HCT116 (cell line): ENCODE results near the gene CLN6. TPM values are rescaled to one million over a fixed set of nuclear protein-coding genes. Genes with fewer than 3 reads are reported as not detected.

Source experiments
- ATAC-seq: fragments of 200-7000 bp; cut with Tn5 transposase; 2 replicates; pipeline ENCODE4 v1.9.1; 2020; ENCODE audit warnings: mild to moderate bottlenecking, moderate library complexity
- BruUV-seq: library from RNA; stranded (reverse); fragments of 400-500 nt; replicated peaks from 2 replicates; lab custom pipeline; 2021; lab: Mats Ljungman, UMichigan
- CTCF ChIA-PET: fragments of 300-600 bp; sonication (Branson Sonifier 250); formaldehyde crosslinking; loops from one replicate; lab custom pipeline; 2021; ENCODE audit warnings: antibody characterized with exemption; lab: Charles Lee
- POLR2A ChIA-PET: fragments of 300-600, 350-600 bp; sonication (Branson Sonifier 250); formaldehyde crosslinking; loops from one replicate; lab custom pipeline; 2021; ENCODE audit warnings: antibody characterized with exemption; lab: Charles Lee
- RAD21 ChIA-PET, 2 experiments: fragments of 300-600 bp; sonication (Branson Sonifier 250); formaldehyde crosslinking; loops; one replicate each; lab custom pipeline; 2023; ENCODE audit warnings: low total read pairs in 2 of 2; ENCODE audit not compliant: uncharacterized antibody in 2 of 2, unreplicated experiment in 2 of 2, low non-redundant PET in 1 of 2; lab: Charles Lee
- DNase-seq: peaks from one replicate; pipeline ENCODE4 v3.0.0-alpha.2; 2010; ENCODE audit warnings: low read depth, low spot score
- H2AFZ ChIP-seq: fragments of 200-600 bp; shearing (Covaris generic), sonication (generic); 2 replicates; pipeline ENCODE4 v1.6.1; 2017; ENCODE audit warnings: low read depth, mixed run types, mixed read lengths, antibody characterized with exemption, low read length; ENCODE audit not compliant: poor library complexity, severe bottlenecking
- H3K27ac ChIP-seq: 2 replicates; pipeline ENCODE4 v1.5.1; 2012; ENCODE audit warnings: low read depth, low read length
- H3K27me3 ChIP-seq: fragments of 200-600 bp; sonication (generic); 2 replicates; pipeline ENCODE4 v1.6.1; 2016; ENCODE audit warnings: mixed run types, low read length, mixed read lengths; ENCODE audit not compliant: insufficient read depth
- H3K36me3 ChIP-seq, 2 experiments: fragments of 200-500 bp in 1 of 2; fragments of 200-600 bp in 1 of 2; sonication (Bioruptor generic) in 1 of 2; sonication (generic) in 1 of 2; 2 replicates each; pipeline versions ENCODE4 v1.5.1 to v1.6.1; 2014 to 2016; ENCODE audit warnings: low read length in 2 of 2, inconsistent platforms in 1 of 2, mixed read lengths in 1 of 2, mixed run types in 1 of 2; ENCODE audit not compliant: insufficient read depth in 2 of 2, control insufficient read depth in 1 of 2
- H3K4me1 ChIP-seq, 2 experiments: fragments of 200-600 bp in 1 of 2; sonication (generic) in 1 of 2; 2 replicates each; pipeline versions ENCODE4 v1.5.1 to v1.6.1; 2012 to 2017; ENCODE audit warnings: low read length in 2 of 2, inconsistent platforms in 1 of 2, mild to moderate bottlenecking in 1 of 2, mixed read lengths in 1 of 2, mixed run types in 1 of 2, moderate library complexity in 1 of 2; ENCODE audit not compliant: insufficient read depth in 2 of 2, control insufficient read depth in 1 of 2
- H3K4me2 ChIP-seq: fragments of 200-600 bp; sonication (generic); 2 replicates; pipeline ENCODE4 v1.6.1; 2017; ENCODE audit warnings: mixed run types, low read length, mixed read lengths
- H3K4me3 ChIP-seq, 2 experiments: fragments of 200-600 bp in 1 of 2; sonication (generic) in 1 of 2; replicated peaks in 1 of 2; 2 replicates each; pipeline ENCODE4 v1.5.1; 2011 to 2016; ENCODE audit warnings: low read length in 2 of 2, control low read depth in 1 of 2, low read depth in 1 of 2, mild to moderate bottlenecking in 1 of 2, mixed read lengths in 1 of 2, mixed run types in 1 of 2
- H3K79me2 ChIP-seq: fragments of 200-600 bp; sonication (generic); 2 replicates; pipeline ENCODE4 v1.6.1; 2017; ENCODE audit warnings: mild to moderate bottlenecking, mixed run types, low read length, moderate library complexity, mixed read lengths; ENCODE audit not compliant: insufficient read depth
- H3K9ac ChIP-seq: fragments of 200-600 bp; sonication (generic); 2 replicates; pipeline ENCODE4 v1.6.1; 2016; ENCODE audit warnings: low read length, mixed read lengths
- H3K9me2 ChIP-seq: fragments of 200-600 bp; sonication (generic), shearing (Covaris generic); 2 replicates; pipeline ENCODE4 v1.6.1; 2017; ENCODE audit warnings: mixed run types, mild to moderate bottlenecking, moderate library complexity; ENCODE audit not compliant: insufficient read depth
- H3K9me3 ChIP-seq, 2 experiments: fragments of 200-500 bp in 1 of 2; fragments of 200-600 bp in 1 of 2; sonication (Bioruptor generic) in 1 of 2; sonication (generic) in 1 of 2; 2 replicates each; pipeline ENCODE4 v1.6.1; 2014 to 2017; ENCODE audit warnings: low read length in 2 of 2, mixed read lengths in 2 of 2, inconsistent platforms in 1 of 2, low read depth in 1 of 2, mild to moderate bottlenecking in 1 of 2, mixed run types in 1 of 2, moderate library complexity in 1 of 2; ENCODE audit not compliant: control insufficient read depth in 1 of 2, insufficient read depth in 1 of 2
- H4K20me1 ChIP-seq: fragments of 200-600 bp; sonication (generic), shearing (Covaris generic); 2 replicates; pipeline ENCODE4 v1.6.1; 2017; ENCODE audit warnings: mixed run types, mild to moderate bottlenecking, moderate library complexity; ENCODE audit not compliant: insufficient read depth
- CBX3 ChIP-seq: IDR thresholded peaks from 2 replicates; pipeline ENCODE4 v1.6.1; 2012; ENCODE audit warnings: low read depth
- CEBPB ChIP-seq: IDR thresholded peaks from 2 replicates; pipeline ENCODE4 v1.6.1; 2012; ENCODE audit warnings: low read depth
- ELF1 ChIP-seq: IDR thresholded peaks from 2 replicates; pipeline ENCODE4 v1.6.1; 2012; ENCODE audit warnings: low read depth, borderline replicate concordance
- EZH2 ChIP-seq: fragments of 200-600 bp; sonication (generic); IDR thresholded peaks from 2 replicates; pipeline ENCODE4 v1.6.1; 2017; ENCODE audit warnings: antibody characterized with exemption, mixed run types
- EZH2phosphoT487 ChIP-seq: fragments of 200-600 bp; IDR thresholded peaks from 2 replicates; pipeline ENCODE4 v1.6.1; 2018; ENCODE audit warnings: antibody characterized with exemption, borderline replicate concordance
- JUND ChIP-seq: IDR thresholded peaks from 2 replicates; pipeline ENCODE4 v1.6.1; 2012
- MAX ChIP-seq: IDR thresholded peaks from 2 replicates; pipeline ENCODE4 v1.6.1; 2012
- POLR2A ChIP-seq: IDR thresholded peaks from 2 replicates; pipeline ENCODE4 v1.7.0; 2011; ENCODE audit warnings: borderline replicate concordance; ENCODE audit not compliant: insufficient read depth, insufficient read length; ENCODE audit errors: extremely low read depth
- POLR2AphosphoS5 ChIP-seq: IDR thresholded peaks from 2 replicates; pipeline ENCODE4 v1.6.1; 2011; ENCODE audit warnings: mild to moderate bottlenecking, low read depth, low read length, moderate library complexity
- SIN3A ChIP-seq: IDR thresholded peaks from 2 replicates; pipeline ENCODE4 v1.6.1; 2012; ENCODE audit warnings: low read depth
- SP1 ChIP-seq: IDR thresholded peaks from 2 replicates; pipeline ENCODE4 v1.6.1; 2012; ENCODE audit warnings: low read depth
- SRF ChIP-seq: IDR thresholded peaks from 2 replicates; pipeline ENCODE4 v1.6.1; 2012; ENCODE audit warnings: low read depth
- TCF7L2 ChIP-seq: IDR thresholded peaks from 2 replicates; pipeline ENCODE4 v1.7.0; 2011; ENCODE audit warnings: borderline replicate concordance, inconsistent platforms; ENCODE audit not compliant: insufficient read depth, insufficient read length; ENCODE audit errors: extremely low read depth
- ZFX ChIP-seq: fragments of 450-650 bp; IDR thresholded peaks from 2 replicates; pipeline ENCODE4 v1.6.1; 2017
- ZNF274 ChIP-seq: fragments of 200-500 bp; sonication (Bioruptor generic); IDR thresholded peaks from 2 replicates; pipeline ENCODE4 v1.6.1; 2014; ENCODE audit warnings: mild to moderate bottlenecking, low read depth, low read length, inconsistent platforms
- intact Hi-C: fragments of 100-400 bp; cut with micrococcal nuclease; formaldehyde crosslinking; loops from 2 replicates; pipeline ENCODE4 v1.10.0; 2022
- total RNA-seq: library from RNA; stranded (reverse); gene quantifications from one replicate; pipeline ENCODE4 v1.2.1, GENCODE V29; 2021; ENCODE audit not compliant: unreplicated experiment
- TF ChIP-seq, protein P1 (sequence below), 3 experiments: fragments of 200-600 bp in 1 of 3; sonication (generic) in 1 of 3; IDR thresholded peaks in 2 of 3; conservative IDR thresholded peaks in 1 of 3; 2 replicates each; pipeline ENCODE4 v1.5.1; 2012 to 2017; ENCODE audit warnings: low read depth in 2 of 3, low read length in 2 of 3, antibody characterized with exemption in 1 of 3, borderline replicate concordance in 1 of 3, control low read depth in 1 of 3, mild to moderate bottlenecking in 1 of 3, mixed read lengths in 1 of 3, mixed run types in 1 of 3, moderate library complexity in 1 of 3; ENCODE audit not compliant: insufficient read depth in 1 of 3
- TF ChIP-seq, protein P2 (sequence below): IDR thresholded peaks from 2 replicates; pipeline ENCODE4 v1.6.1; 2012; ENCODE audit warnings: low read depth

Gene CLN6
- total RNA-seq, 1 experiment from 2014 or later: 44.1 TPM

- Histone ChIP-seq H3K4me2 (no peak overlapping the region), H3K27ac (no peak overlapping the region), H3K9ac (no peak overlapping the region), H2AFZ (no peak overlapping the region), H3K9me2 (no peaks in the 10 kb centered on the region), H3K36me3 (peaks cover 20 to 25% of the 10 kb centered on the region in 2 experiments; a peak in 3 of 4 replicates), H3K9me3 (no peaks in the 10 kb centered on the region), H4K20me1 (0 out of 2 replicates have a peak, but pooled peaks cover 2% of the 10 kb centered on the region), H3K4me1 (no peaks in the 10 kb centered on the region), H3K4me3 (no peak overlapping the region), H3K27me3 (no peaks in the 10 kb centered on the region), H3K79me2 (no peaks in the 10 kb centered on the region)
- intact Hi-C loops: no loop called here
- DNase-seq (no peak), ATAC-seq (no peak)
- CTCF ChIA-PET: no interaction called here
- no peak for TF ChIP-seq CBX3
- no peak for TF ChIP-seq CEBPB
- no peak for TF ChIP-seq JUND
- no peak for TF ChIP-seq EZH2phosphoT487
- TF ChIP-seq SRF: no peak
- TF ChIP-seq, protein P1, sequence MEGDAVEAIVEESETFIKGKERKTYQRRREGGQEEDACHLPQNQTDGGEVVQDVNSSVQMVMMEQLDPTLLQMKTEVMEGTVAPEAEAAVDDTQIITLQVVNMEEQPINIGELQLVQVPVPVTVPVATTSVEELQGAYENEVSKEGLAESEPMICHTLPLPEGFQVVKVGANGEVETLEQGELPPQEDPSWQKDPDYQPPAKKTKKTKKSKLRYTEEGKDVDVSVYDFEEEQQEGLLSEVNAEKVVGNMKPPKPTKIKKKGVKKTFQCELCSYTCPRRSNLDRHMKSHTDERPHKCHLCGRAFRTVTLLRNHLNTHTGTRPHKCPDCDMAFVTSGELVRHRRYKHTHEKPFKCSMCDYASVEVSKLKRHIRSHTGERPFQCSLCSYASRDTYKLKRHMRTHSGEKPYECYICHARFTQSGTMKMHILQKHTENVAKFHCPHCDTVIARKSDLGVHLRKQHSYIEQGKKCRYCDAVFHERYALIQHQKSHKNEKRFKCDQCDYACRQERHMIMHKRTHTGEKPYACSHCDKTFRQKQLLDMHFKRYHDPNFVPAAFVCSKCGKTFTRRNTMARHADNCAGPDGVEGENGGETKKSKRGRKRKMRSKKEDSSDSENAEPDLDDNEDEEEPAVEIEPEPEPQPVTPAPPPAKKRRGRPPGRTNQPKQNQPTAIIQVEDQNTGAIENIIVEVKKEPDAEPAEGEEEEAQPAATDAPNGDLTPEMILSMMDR (IDR thresholded peaks at IDR 0.05 in 2 of 3, conservative IDR thresholded peaks at IDR 0.05 in 1 of 3; ENCODE audit: borderline replicate concordance in 1 of 3, insufficient read depth in 1 of 3, low read depth in 2 of 3, low read length in 2 of 3): no peak
- TF ChIP-seq ELF1: no peak
- no TSS peak for BruUV-seq
- RAD21 ChIA-PET: no interaction called here
- POLR2A ChIA-PET: no interaction called here
Measured at GRCh38 chr15:68183616-68184315, 45.8 kb downstream of the CLN6 start.

- intact Hi-C loops: no loop called here
- H3K36me3 ChIP-seq: peaks cover 0 to 19% of the 10 kb centered on the region in 2 experiments; a peak in 3 of 4 replicates
- no peak overlapping the region for H3K9ac ChIP-seq
- no peak overlapping the region for H3K4me2 ChIP-seq
- H3K4me3 ChIP-seq: no peak overlapping the region
- POLR2A ChIA-PET: no interaction called here
- H4K20me1 ChIP-seq: peaks cover 3% of the 10 kb centered on the region; the same call in 1 of the 2 replicates
- no TSS peak for BruUV-seq
- H3K27me3 ChIP-seq: no peaks in the 10 kb centered on the region
- no peaks in the 10 kb centered on the region for H3K9me2 ChIP-seq
- H2AFZ ChIP-seq: no peak overlapping the region
- no peaks in the 10 kb centered on the region for H3K4me1 ChIP-seq
- H3K27ac ChIP-seq: no peak overlapping the region
- no peak for ATAC-seq
- H3K9me3 ChIP-seq: no peaks in the 10 kb centered on the region
- DNase-seq: no peak
- CTCF ChIA-PET: no interaction called here
- no peaks in the 10 kb centered on the region for H3K79me2 ChIP-seq
- RAD21 ChIA-PET: no interaction called here
- no peak for TF ChIP-seq ZFX
- TF ChIP-seq SP1: no peak
- no peak for TF ChIP-seq CBX3
- no peak for TF ChIP-seq MAX
- no peak for TF ChIP-seq POLR2AphosphoS5
- TF ChIP-seq POLR2A: no peak
- TF ChIP-seq TCF7L2: no peak
- TF ChIP-seq, protein P2, sequence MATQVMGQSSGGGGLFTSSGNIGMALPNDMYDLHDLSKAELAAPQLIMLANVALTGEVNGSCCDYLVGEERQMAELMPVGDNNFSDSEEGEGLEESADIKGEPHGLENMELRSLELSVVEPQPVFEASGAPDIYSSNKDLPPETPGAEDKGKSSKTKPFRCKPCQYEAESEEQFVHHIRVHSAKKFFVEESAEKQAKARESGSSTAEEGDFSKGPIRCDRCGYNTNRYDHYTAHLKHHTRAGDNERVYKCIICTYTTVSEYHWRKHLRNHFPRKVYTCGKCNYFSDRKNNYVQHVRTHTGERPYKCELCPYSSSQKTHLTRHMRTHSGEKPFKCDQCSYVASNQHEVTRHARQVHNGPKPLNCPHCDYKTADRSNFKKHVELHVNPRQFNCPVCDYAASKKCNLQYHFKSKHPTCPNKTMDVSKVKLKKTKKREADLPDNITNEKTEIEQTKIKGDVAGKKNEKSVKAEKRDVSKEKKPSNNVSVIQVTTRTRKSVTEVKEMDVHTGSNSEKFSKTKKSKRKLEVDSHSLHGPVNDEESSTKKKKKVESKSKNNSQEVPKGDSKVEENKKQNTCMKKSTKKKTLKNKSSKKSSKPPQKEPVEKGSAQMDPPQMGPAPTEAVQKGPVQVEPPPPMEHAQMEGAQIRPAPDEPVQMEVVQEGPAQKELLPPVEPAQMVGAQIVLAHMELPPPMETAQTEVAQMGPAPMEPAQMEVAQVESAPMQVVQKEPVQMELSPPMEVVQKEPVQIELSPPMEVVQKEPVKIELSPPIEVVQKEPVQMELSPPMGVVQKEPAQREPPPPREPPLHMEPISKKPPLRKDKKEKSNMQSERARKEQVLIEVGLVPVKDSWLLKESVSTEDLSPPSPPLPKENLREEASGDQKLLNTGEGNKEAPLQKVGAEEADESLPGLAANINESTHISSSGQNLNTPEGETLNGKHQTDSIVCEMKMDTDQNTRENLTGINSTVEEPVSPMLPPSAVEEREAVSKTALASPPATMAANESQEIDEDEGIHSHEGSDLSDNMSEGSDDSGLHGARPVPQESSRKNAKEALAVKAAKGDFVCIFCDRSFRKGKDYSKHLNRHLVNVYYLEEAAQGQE: no peak
- no peak for TF ChIP-seq ZNF274
- no peak for TF ChIP-seq EZH2
- TF ChIP-seq SIN3A: no peak
- no peak for TF ChIP-seq CEBPB
Measured at GRCh38 chr15:68177742-68178141, 51.8 kb downstream of the CLN6 start.
